CD4-positive, alpha-beta T cell treated with Interleukin-6 at 100 ng/mL for 8 hours (primary cell): ENCODE measurements around the gene WDR82.

Source experiments
- DNase-seq: peaks from one replicate; pipeline ENCODE4 v3.0.0-alpha.2; 2020; ENCODE audit warnings: mixed read lengths, low spot score

WDR82 gene, protein sequence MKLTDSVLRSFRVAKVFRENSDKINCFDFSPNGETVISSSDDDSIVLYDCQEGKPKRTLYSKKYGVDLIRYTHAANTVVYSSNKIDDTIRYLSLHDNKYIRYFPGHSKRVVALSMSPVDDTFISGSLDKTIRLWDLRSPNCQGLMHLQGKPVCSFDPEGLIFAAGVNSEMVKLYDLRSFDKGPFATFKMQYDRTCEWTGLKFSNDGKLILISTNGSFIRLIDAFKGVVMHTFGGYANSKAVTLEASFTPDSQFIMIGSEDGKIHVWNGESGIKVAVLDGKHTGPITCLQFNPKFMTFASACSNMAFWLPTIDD

DNA sequence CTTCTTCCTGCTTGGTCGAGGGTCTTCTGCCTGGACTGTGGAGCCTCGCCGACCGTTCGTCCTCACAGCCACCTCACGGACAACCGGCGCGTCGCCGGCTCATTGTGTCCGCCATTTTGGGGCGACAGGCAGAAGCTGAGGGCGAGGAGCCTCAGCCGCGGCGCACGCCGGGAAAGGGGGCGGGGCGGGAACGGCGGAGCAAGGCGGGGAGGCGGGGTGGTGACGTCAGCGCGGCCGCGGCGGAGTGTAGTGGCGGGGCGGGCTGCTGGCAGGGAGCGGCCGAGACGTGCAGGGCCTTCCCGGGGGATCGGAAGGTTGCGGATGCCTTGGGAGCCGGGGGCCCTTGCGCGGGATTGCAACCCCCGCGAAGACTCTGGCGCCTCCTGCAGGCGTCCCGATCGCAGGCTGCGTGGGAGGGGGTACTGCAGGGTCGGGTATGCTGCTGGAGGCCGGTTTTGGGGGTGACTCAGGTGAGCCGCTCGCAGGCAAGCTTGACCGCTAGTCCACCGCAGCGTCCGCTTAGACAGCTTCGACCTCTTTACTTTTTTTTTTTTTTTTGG, at the start of gene WDR82:
Gene WDR82 (minus strand): TSS at position 140 of the 560 bp plus-strand sequence. CDS start 288 bp downstream, outside the sequence.
- peak; percentile 95 for DNase-seq

DNA sequence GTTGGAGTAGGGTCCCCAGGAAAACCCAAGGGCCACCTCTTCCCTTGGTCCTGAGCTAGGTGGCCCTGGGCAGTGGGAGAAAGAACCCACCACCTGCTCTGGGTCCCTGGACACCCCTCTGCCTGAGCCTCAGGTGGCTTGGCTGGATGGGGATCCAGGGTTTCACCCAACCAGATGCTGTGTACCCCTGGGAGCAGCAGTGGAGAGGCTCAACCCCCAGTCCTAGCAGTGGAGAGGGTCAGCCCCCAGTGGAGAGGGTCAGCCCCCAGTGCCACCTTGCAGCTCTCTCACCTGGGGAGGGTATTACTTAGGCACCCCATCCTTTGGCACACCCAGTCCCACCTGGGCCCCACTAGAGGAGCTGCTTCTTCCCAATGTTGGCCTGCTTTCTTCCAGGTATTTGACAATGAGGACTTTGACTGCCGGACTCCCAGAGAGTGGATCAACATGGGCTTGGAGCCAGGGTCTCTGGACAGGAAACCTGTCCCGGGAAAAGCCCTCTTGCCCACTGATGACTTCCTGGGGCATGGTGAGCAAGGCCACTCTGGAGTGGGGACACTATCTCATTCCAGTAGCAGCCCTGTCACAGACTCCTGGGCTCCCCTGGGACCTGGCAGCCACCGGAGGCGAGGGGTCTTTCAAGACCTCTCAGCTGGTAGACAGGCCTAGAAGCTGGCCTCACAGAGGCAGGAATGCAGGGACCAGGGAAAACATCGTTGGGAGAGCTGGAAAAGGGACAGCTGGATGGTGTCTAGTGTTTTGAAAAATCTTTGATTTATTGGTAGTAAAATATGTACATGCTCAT, 49.2 kb upstream of the WDR82 start:
- DNase-seq = no peak

DNA sequence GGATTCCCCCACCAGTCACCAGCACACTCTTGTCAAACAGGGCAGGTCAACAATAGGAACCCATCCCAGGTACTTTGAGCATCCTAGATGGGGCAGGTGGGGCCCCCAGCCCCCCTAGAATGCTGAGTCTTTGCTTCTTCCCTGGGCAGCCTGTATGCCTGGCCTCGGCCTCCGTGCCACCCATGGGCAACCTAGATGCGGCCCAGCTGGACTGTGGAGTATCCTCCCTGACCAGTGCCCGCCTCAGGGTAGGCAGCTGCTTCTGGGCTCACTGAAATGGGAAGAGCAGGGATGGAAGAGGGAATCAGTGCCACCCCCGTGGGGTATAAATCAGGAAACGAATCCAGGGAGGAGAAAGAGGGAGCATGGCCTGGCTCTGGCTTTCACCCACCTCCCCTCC, 48.5 kb upstream of the WDR82 start:
- DNase-seq = no peak

DNA sequence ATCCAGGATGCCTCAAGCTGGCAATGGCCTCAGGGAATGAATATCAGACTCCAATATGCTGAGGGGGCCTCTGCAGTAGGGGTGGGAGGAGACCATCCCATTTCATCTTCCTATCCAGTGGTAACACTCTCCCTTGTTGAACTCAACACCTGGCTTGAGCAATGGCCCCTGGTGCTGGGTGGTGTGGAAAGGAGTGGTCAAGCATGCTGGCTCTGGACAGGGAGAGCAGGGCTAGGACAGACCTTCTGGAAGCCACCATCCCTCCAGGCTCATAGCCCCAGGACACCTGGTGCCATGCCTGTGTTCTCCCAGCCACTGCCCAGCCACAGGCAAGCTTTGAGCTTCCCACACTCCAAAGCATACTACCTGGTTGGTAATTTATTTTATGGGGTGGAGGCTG, 47.2 kb upstream of the WDR82 start:
- no peak for DNase-seq

DNA sequence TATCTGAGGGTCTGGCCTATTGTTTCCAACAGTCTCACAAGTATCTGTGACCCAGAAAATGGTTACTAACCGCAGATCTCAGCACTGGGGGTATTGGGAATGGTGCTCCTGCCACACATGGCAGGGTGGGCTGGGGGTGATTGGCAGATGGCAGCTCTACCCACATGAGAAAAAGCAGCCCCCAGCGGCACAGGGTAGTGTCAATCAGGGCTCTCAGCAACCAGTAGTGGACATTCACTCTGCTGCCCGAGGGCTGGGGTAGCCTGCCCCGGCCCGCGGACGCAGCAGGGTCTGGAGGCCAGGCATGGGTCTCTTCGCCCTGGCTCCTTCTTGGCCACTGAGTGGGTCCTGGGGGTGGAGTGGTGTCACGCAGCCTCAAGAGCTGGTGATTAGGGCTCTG, 46.2 kb upstream of the WDR82 start:
- no peak for DNase-seq

DNA sequence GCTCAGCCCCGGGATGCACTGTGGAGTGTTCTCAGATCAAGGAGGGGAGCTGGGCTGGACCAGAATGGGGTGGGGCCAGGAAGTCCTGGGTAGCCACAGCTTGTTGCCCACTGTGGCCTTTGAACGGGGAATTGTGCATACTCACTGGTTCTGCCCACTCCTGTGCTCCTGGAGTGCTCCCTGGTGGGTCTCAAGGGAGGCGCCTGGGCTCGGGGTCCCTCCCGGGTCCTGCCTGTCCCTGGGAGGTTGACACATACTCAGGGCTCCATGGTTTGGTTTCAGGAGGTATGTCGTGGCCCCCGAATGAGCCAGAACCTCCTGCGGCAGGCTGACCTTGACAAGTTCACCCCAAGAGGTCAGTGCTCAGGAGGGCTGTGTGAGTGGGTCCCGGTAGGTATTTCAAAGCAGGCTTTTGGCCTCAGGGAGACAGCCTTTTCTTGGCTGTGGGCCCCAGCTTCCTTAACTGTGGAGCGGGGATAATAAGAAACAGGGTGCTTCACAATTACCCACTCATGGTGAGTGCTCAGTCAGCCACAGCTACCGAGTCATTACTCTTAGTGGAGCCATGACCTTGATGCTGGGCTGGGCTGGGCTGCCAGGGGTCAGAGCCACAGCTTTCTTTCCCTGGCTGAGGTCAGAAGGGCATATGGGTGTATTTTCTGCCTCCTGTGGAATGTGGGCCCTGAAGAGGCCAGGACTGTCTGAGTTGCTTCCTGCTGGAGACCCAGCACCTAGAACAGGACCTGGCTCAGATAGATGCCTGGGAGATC, 45.3 kb upstream of the WDR82 start:
- DNase-seq = no peak

DNA sequence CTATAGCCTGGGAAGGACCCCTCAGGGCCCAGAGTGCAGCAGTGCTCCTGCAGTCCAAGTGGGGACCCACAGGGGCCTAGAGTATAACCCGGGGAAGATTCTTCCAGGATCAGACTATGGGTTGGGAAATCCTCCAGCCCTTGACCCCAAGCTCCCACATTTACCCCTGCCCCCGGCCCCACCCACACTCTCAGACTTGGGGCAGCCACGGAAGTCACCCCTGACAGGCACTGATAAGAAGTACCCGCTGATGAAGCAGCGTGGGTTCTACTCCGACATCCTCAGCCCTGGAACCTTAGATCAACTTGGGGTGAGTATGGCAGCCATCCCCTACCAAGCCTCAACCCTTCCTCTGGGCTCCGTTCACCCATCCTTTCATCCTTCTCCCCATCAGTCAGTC, 44.0 kb upstream of the WDR82 start:
- no peak for DNase-seq

DNA sequence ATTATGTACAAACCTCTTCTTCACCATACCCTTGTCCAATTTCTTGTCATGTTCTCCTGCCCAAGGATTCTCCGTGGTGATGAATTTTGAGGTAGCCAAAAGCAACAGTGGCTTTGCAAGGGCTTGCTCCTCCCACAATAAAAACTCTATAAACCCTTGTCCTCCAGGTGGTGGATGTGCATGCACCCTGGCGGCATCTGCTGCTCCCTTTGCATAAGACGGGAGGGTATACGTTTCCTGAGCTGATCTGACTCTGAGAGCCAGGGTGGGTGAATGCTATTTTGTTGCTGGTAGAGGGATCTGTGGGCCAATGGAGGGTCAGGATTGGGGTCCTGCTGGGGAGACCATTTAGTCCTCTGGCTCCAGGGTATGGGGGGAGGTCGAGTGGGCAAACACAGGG, 43.0 kb upstream of the WDR82 start:
- no peak for DNase-seq

DNA sequence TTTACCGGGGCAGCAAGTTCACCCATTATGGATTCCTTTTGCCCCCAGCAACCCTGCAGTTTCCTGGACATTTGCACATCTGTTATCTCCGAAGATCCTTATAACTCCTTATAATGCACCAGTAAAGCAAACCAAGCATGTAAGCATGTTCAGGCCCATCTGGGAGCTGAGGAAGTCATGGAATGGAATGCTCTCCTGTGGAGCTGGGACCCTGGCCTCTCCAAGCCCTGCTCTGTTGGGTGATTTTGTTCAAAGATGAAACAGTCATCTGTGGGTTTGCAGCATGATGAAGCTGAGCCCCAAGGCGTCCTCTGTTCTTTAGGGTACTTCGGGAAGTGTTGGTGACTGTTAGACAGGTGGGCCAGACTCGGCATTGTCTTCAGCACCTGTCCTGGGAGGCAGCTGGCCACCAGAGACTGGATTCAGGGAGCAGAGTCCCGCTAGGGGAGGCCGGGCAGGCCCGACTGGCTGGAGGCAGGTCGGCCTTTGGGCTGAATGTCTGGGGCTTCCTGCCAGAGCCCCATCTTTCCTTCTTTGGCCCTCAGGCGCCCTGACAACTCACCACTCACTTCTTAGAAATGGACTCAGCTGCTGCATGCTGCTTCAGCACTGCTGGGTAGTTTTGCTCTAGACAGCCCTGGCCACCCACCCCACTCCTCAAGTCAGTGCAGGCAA, 41.6 kb upstream of the WDR82 start:
- no peak for DNase-seq

DNA sequence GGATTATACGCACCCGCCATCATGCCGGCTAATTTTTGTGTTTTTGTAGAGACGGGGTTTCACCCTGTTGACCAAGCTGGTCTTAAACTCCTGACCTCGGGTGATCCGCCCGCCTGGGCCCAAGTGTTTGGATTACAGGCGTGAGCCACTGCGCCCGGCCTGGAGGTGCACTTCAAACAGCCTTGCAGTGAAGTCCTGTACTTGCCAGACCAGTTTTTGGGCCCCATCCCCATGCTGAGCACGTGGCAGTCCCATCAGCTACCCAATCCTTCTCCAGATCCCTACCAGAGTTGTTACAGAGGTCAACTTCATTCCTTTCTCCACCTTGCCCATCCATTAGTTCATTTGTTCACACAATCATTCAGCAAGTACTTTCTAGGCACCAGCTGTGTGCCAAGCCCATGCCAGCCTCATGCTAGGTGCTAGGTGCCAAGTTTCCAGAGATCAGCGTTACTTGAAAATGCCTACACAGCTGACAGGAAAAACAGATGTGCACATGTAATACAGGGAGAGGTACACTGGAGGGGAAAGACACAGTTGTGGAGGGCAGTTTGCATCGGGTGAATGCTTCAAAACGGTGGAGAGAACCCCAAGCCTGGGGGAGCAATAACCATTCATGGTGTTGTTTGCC, 39.9 kb upstream of the WDR82 start:
- DNase-seq = no peak

DNA sequence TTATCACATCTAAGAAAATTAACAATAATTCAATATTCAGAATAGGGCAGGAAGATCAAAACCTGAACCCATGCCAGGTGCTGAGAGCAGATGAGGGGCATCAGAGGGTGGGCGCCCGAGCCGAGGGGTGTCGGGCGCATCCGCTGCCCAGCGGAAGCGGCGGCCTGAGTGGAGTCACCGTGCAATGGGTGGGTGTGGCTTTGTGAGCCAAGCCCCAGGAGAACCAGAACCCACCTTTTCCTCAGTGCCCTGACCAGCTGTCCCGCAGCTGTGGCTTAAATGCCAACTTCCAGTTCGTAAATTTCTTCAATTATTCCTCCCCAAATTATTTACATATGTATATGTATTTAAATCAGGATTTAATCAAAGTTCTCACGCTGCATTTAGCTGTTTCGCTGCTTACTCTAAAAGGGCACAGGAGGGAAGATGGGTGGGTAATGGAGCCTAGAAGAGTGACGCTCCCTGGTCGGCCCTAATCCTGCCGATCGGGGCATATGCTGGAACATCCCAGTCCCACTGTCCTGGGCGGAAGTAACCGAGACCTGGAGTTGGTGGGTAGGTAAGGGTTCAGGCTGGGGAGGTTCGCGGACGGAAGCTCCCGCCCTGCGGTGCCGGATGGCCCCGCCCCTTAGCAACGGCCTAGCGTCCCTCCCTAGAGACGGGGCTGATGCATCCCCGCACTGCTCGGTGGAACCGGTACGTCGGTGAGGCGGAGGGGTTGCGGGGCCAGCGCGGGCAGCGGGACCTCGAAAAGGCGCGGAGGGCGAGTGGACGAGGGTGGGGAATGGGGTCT, 39.0 kb upstream of the WDR82 start:
- peak; percentile 64 for DNase-seq

DNA sequence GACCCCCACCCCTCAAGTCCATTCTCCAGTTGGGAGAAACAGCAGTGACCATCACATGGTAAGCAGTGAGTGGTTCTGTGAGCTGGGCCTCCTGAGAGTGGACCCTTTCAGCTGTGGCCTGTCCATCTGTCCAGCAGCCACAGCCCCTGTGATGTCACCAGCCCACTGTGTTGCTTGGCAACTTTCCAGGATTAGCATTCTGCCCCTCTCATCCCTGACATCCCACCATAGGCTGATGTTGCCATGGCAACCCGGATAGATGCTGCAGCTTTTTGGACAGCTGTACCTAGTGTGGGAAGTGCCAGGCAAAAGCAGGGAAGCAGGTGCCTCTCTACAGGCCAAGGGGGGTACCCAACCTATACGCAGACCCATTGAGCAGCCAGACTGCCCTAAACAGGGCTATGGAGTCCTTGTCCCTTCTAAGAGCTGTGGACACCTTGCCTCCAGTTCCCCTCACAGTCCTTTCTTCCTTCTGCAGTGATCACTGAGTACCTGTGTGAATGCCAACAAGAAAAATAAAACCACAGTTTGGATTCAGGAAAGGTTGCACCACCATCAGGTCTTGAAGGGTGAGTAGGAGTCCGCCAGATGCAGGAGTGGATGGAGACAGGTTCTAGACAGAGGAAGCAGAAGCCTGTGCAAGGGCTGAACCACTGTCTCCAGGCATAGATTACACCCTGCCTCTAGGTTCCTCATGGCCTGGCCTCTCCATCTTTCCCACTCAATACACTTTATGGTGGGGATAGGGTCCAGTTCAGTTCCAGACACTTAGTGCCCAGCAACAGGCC, 37.7 kb upstream of the WDR82 start, which contains the start of gene DNAH1:
Gene DNAH1 (plus strand): TSS at position 343 of the 788 bp plus-strand sequence. CDS start 6,124 bp downstream, outside the sequence.
- DNase-seq = no peak

DNA sequence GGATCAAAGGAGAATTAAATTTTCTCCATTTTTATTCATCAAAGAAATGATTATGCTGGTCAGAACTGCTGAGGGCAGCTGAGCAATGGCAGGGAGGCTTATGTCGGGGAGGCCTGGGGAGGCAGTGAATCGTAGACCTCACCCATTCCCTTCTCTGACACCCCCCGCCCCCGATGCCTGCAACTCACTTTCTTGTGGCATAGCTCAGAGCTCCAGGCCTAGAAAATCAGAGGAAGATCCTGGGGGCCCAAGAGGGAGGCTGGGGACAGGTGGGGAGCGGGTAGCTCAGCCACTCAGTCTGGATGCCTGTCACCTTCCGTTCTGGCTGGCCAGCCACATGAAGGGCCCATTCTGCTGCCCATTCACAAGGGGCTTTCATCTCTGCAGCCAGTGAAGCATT, 36.6 kb upstream of the WDR82 start:
- DNase-seq = no peak

DNA sequence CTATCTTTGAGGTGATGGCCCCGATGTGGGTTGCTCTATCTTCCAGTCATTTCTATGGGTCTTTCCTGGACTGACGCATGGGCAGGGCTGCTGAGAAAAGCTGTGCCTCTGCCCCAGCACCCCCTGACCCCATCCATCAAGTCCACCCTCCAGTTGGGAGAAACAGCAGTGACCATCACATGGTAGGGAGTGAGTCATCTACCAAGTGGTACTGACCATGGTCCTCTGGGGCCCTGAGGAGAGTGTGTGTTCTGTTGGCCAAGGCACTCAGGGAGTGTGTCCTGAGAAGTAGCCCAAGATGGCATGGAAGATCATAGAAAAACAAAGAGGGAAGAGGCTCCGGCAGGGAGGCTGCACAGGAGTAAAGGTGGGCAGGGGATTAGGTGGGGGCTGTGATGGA, 36.0 kb upstream of the WDR82 start:
- DNase-seq = no peak

DNA sequence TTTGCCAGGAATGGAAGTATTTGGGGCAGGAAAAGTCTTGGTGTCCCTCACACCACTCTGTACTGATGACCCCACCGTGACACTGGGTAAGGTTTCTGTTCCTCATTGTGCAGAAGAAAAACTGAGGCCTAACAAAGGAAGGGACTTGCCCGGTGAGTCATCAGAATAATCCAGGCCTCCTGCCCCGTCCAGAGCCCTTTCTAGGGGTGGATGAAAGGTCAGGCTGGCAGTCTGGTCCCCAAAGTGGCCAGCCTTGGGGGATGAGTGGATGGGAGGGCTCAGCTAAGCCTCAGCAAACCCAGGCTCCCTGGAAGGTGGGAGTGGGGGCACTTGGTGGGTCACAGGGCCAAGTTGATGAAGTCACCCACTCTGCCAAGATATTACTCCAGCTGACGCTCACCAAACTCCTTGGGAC, 35.3 kb upstream of the WDR82 start:
- DNase-seq = no peak

DNA sequence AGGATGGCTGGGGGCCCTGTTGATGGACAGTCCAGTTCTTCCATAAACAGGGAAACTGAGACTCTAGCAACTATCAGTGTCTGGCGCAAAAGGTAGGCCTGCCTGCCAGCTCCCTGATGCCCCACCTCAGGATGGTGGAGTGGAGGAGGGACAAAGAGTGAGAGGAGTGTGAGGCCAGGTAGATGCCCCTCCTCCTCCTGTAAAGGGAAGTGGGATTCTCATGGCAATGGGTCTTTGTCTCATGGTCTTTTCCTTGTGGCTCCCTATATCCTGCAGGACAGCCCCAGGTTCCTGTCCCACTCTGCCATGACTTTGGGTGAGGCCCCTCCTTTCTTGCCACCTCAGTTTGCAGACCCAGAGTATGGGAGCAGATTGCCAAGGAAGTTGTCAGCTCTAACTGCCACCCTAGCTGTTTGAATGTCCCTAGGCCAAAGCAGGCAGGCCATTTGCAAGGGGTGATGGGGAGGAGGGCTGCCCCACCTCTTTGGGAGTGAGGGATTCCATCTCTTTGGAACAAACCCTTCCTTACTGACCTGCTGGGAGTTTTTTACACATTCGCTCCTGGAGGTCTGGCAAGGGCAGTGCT, 34.8 kb upstream of the WDR82 start:
- DNase-seq = no peak

DNA sequence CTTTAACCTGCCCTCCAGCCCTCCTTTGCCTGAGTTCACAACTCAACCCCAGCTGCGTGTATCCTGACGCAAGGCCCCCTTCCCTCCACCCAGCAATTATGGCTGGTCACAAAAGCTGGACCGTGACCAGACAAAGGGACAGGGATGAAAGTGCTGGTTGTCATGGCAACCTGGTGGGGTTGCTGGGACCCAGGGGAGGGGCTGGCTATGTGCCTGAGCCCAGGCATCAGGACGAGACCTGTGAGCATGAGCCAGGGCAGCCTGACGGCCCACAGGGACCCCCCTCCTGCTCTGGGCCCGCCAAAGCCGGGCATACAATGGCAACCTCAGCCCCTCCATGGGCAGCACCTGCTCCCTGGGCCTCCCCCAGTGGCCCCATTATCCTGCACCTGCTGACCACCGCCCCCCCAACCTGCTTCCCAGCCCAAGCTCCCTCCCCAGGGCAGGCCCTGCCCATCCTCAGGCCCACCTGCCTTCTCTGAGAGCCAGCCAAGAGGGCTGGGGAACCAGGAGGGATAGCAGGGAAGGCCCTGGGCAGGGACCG, 33.2 kb upstream of the WDR82 start:
- no peak for DNase-seq

DNA sequence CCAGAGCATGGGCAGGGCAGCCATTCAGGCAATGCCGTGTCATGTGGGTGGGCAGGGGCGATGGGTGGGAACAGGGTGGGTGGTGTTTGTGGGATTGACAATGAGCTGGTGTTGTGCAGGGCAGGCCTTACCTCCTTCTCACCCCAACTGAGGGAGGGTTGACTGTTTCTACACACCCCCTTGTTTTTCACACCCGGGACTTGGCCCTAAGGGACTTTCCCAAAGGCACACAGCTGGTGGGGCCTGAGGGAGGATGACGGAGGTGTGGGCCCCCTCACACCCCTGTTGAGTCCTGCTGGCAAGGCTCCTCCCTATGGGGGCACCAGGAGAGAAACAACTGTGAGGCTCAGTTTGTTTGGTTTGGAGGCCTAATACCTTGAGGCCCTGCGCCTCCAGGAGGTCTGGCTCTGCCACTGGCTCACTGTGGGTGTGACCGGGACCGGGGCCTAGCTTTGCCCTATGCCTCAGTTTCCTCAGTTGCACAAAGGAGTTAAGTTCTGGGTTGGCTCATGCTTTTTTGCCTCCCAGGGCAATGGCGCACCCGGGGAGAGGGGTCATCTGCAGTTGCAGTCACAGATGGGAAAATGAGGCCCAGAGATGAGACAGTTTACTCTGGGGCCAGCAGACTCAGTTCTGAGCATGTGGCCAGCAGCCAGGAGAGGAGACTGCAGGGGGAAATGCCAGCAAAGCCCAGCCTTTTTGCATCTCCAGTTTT, 32.6 kb upstream of the WDR82 start:
- peak; percentile 11 for DNase-seq
